Mesenchymal stem cell (in vitro differentiated cells and primary cell): ENCODE measurements around the gene OR2AT4.

Experiments
- DNase-seq: peaks from one replicate; pipeline ENCODE4 v3.0.0-alpha.2; 2013
- H2AFZ ChIP-seq: one replicate; pipeline ENCODE4 v1.6.1; 2013; ENCODE audit warnings: low read depth, mild to moderate bottlenecking, control low read depth, inconsistent platforms, low read length, moderate library complexity
- H2AK5ac ChIP-seq: 2 replicates; pipeline ENCODE4 v1.6.1; 2013; ENCODE audit warnings: low read length, moderate library complexity, mild to moderate bottlenecking, inconsistent platforms; ENCODE audit not compliant: severe bottlenecking
- H2BK120ac ChIP-seq: one replicate; pipeline ENCODE4 v1.6.1; 2013; ENCODE audit warnings: low read depth, mild to moderate bottlenecking, inconsistent platforms, low read length, moderate library complexity
- H2BK12ac ChIP-seq, 2 experiments: one replicate each; pipeline ENCODE4 v1.6.1; 2013; ENCODE audit warnings: inconsistent platforms in 2 of 2, low read length in 2 of 2, mild to moderate bottlenecking in 2 of 2, moderate library complexity in 2 of 2, control low read depth in 1 of 2
- H2BK15ac ChIP-seq: one replicate; pipeline ENCODE4 v1.6.1; 2013; ENCODE audit warnings: mild to moderate bottlenecking, low read depth, inconsistent platforms; ENCODE audit not compliant: poor library complexity, severe bottlenecking
- H2BK5ac ChIP-seq: 2 replicates; pipeline ENCODE4 v1.6.1; 2013; ENCODE audit warnings: low read depth, mild to moderate bottlenecking, low read length, control low read depth, inconsistent platforms; ENCODE audit not compliant: poor library complexity, severe bottlenecking
- H3K14ac ChIP-seq, 2 experiments: one replicate each; pipeline ENCODE4 v1.6.1; 2013; ENCODE audit warnings: inconsistent platforms in 2 of 2, low read length in 2 of 2, control low read depth in 1 of 2, mild to moderate bottlenecking in 1 of 2, moderate library complexity in 1 of 2
- H3K18ac ChIP-seq, 2 experiments: one replicate each; pipeline ENCODE4 v1.6.1; 2013; ENCODE audit warnings: inconsistent platforms in 2 of 2, low read length in 2 of 2, control low read depth in 1 of 2, low read depth in 1 of 2, mild to moderate bottlenecking in 1 of 2
- H3K23ac ChIP-seq, 2 experiments: one replicate each; pipeline ENCODE4 v1.6.1; 2013; ENCODE audit warnings: inconsistent platforms in 2 of 2, low read length in 2 of 2, mild to moderate bottlenecking in 2 of 2, moderate library complexity in 2 of 2, control low read depth in 1 of 2
- H3K27ac ChIP-seq: 2 replicates; pipeline ENCODE4 v1.5.1; 2013; ENCODE audit warnings: mild to moderate bottlenecking, moderate library complexity, low read length, control low read depth, inconsistent platforms; ENCODE audit not compliant: poor library complexity, severe bottlenecking
- H3K27me3 ChIP-seq, 2 experiments: 2 replicates each; pipeline versions ENCODE4 v1.6.1 to v1.7.0; 2013; ENCODE audit warnings: low read length in 2 of 2, mild to moderate bottlenecking in 2 of 2, moderate library complexity in 2 of 2, control low read depth in 1 of 2, inconsistent platforms in 1 of 2; ENCODE audit not compliant: control insufficient read depth in 1 of 2, insufficient read depth in 1 of 2
- H3K36me3 ChIP-seq, 2 experiments: 2 replicates each; pipeline versions ENCODE4 v1.6.1 to v1.7.0; 2013; ENCODE audit warnings: low read length in 2 of 2, control low read depth in 1 of 2, inconsistent platforms in 1 of 2, low read depth in 1 of 2, mild to moderate bottlenecking in 1 of 2; ENCODE audit not compliant: insufficient read depth in 2 of 2, control insufficient read depth in 1 of 2
- H3K4ac ChIP-seq, 2 experiments: one replicate each; pipeline ENCODE4 v1.6.1; 2013; ENCODE audit warnings: inconsistent platforms in 2 of 2, low read length in 2 of 2, mild to moderate bottlenecking in 2 of 2, moderate library complexity in 2 of 2, control low read depth in 1 of 2, low read depth in 1 of 2
- H3K4me1 ChIP-seq: 2 replicates; pipeline ENCODE4 v1.6.1; 2013; ENCODE audit warnings: low read depth, low read length, control low read depth; ENCODE audit not compliant: control insufficient read depth, insufficient read depth
- H3K4me2 ChIP-seq: 2 replicates; pipeline ENCODE4 v1.6.1; 2013; ENCODE audit warnings: low read length, mild to moderate bottlenecking, inconsistent platforms; ENCODE audit not compliant: poor library complexity, severe bottlenecking
- H3K4me3 ChIP-seq, 2 experiments: 2 replicates each; pipeline versions ENCODE4 v1.5.1 to v1.7.0; 2013; ENCODE audit warnings: low read length in 2 of 2, mild to moderate bottlenecking in 2 of 2, control low read depth in 1 of 2, low read depth in 1 of 2; ENCODE audit not compliant: insufficient read depth in 1 of 2
- H3K79me1 ChIP-seq: replicated peaks from 2 replicates; pipeline ENCODE4 v1.6.1; 2013; ENCODE audit warnings: mild to moderate bottlenecking, control low read depth, low read length, inconsistent platforms; ENCODE audit not compliant: poor library complexity, severe bottlenecking
- H3K9ac ChIP-seq: 2 replicates; pipeline ENCODE4 v1.7.0; 2013; ENCODE audit warnings: mild to moderate bottlenecking, low read length, moderate library complexity
- H3K9me3 ChIP-seq: 2 replicates; pipeline ENCODE4 v1.7.0; 2013; ENCODE audit warnings: mild to moderate bottlenecking, low read length; ENCODE audit not compliant: control insufficient read depth
- H4K8ac ChIP-seq: one replicate; pipeline ENCODE4 v1.6.1; 2013; ENCODE audit warnings: inconsistent platforms, mild to moderate bottlenecking, low read length, moderate library complexity
- H4K91ac ChIP-seq: one replicate; pipeline ENCODE4 v1.6.1; 2013; ENCODE audit warnings: mild to moderate bottlenecking, low read length, inconsistent platforms
- WGBS: methylation state at CpG from one replicate; pipeline ENCODE4 v1.1.7; 2013; ENCODE audit warnings: mixed read lengths; 5-methylcytosine and 5-hydroxymethylcytosine counted together

OR2AT4 gene

GRCh38 chr11:75090671-75091177 lies 6.0 kb downstream of the OR2AT4 start:
- no peak overlapping the region for H2BK15ac ChIP-seq
- H3K36me3 ChIP-seq = no peaks in the 10 kb centered on the region
- H3K9ac ChIP-seq = no peak overlapping the region
- no peak overlapping the region for H2BK12ac ChIP-seq
- H2AFZ ChIP-seq = no peak overlapping the region
- H3K9me3 ChIP-seq = peaks cover 23% of the 10 kb centered on the region
- no peak overlapping the region for H3K4ac ChIP-seq
- no peak overlapping the region for H2BK120ac ChIP-seq
- no peak overlapping the region for H3K4me2 ChIP-seq
- H2AK5ac ChIP-seq = no peak overlapping the region
- no peak overlapping the region for H3K14ac ChIP-seq
- H3K27me3 ChIP-seq = peaks cover 0 to 15% of the 10 kb centered on the region in 2 experiments
- no peak overlapping the region for H3K27ac ChIP-seq
- H2BK5ac ChIP-seq = no peak overlapping the region
- H4K91ac ChIP-seq = no peak overlapping the region
- no peak overlapping the region for H3K4me3 ChIP-seq
- no peak overlapping the region for H4K8ac ChIP-seq
- WGBS = 88% methylated on average over 1 of the region's 4 CpGs
- peaks cover 4% of the 10 kb centered on the region for H3K4me1 ChIP-seq
- no peak overlapping the region for H3K18ac ChIP-seq
- H3K23ac ChIP-seq = no peak overlapping the region
- H3K79me1 ChIP-seq = peaks cover 19% of the 10 kb centered on the region
- no peak for DNase-seq

GRCh38 chr11:75087319-75088305 lies 9.1 kb downstream of the OR2AT4 start:
- Histone ChIP-seq H3K23ac (no peak overlapping the region), H2AK5ac (no peak overlapping the region), H3K9me3 (peaks cover 23% of the 10 kb centered on the region), H3K18ac (no peak overlapping the region), H3K27ac (no peak overlapping the region), H3K14ac (no peak overlapping the region), H2BK12ac (no peak overlapping the region), H2AFZ (no peak overlapping the region), H2BK15ac (no peak overlapping the region), H3K4ac (no peak overlapping the region), H2BK5ac (no peak overlapping the region), H3K4me2 (no peak overlapping the region), H2BK120ac (no peak overlapping the region), H3K27me3 (peaks cover 0 to 4% of the 10 kb centered on the region in 2 experiments), H3K36me3 (no peaks in the 10 kb centered on the region), H3K4me3 (no peak overlapping the region), H3K79me1 (peaks cover 18% of the 10 kb centered on the region), H4K8ac (no peak overlapping the region), H4K91ac (no peak overlapping the region), H3K4me1 (peaks cover 4% of the 10 kb centered on the region), H3K9ac (no peak overlapping the region)
- DNase-seq = peak; percentile 48
- WGBS = 60% methylated on average over 2 of the region's 7 CpGs

- H3K4me3 ChIP-seq = no peak overlapping the region
- no peak overlapping the region for H2BK15ac ChIP-seq
- no peak overlapping the region for H2BK120ac ChIP-seq
- H3K23ac ChIP-seq = no peak overlapping the region
- no peak overlapping the region for H2AFZ ChIP-seq
- H4K8ac ChIP-seq = no peak overlapping the region
- H3K9ac ChIP-seq = no peak overlapping the region
- H3K18ac ChIP-seq = no peak overlapping the region
- H2BK12ac ChIP-seq = no peak overlapping the region
- peaks cover 5% of the 10 kb centered on the region for H3K4me1 ChIP-seq
- no peak overlapping the region for H3K4ac ChIP-seq
- H3K4me2 ChIP-seq = no peak overlapping the region
- no peak overlapping the region for H3K27ac ChIP-seq
- H2BK5ac ChIP-seq = no peak overlapping the region
- peaks cover 11% of the 10 kb centered on the region for H3K9me3 ChIP-seq
- H4K91ac ChIP-seq = no peak overlapping the region
- H3K27me3 ChIP-seq = peaks cover 0 to 3% of the 10 kb centered on the region in 2 experiments
- WGBS = no CpG with 5 or more reads among the region's 1 CpG
- H2AK5ac ChIP-seq = no peak overlapping the region
- no peaks in the 10 kb centered on the region for H3K36me3 ChIP-seq
- peaks cover 12% of the 10 kb centered on the region for H3K79me1 ChIP-seq
- no peak overlapping the region for H3K14ac ChIP-seq
- DNase-seq = no peak
Observed at GRCh38 chr11:75084883-75085282, 11.8 kb downstream of the OR2AT4 start.

GRCh38 chr11:75083217-75083605 lies 13.5 kb downstream of the OR2AT4 start:
- H3K4me3 ChIP-seq = no peak overlapping the region
- peaks cover 7% of the 10 kb centered on the region for H3K4me1 ChIP-seq
- no peak overlapping the region for H2BK15ac ChIP-seq
- H3K27me3 ChIP-seq = no peaks in the 10 kb centered on the region
- no peaks in the 10 kb centered on the region for H3K36me3 ChIP-seq
- no peak overlapping the region for H2AK5ac ChIP-seq
- H3K79me1 ChIP-seq = peaks cover 6% of the 10 kb centered on the region
- no peak overlapping the region for H3K27ac ChIP-seq
- H3K9me3 ChIP-seq = peaks cover 6% of the 10 kb centered on the region
- DNase-seq = no peak
- H2BK5ac ChIP-seq = no peak overlapping the region
- H3K23ac ChIP-seq = no peak overlapping the region
- no peak overlapping the region for H4K8ac ChIP-seq
- 94% methylated on average over 1 of the region's 1 CpG for WGBS
- no peak overlapping the region for H2BK120ac ChIP-seq
- H2AFZ ChIP-seq = no peak overlapping the region
- no peak overlapping the region for H3K4ac ChIP-seq
- no peak overlapping the region for H4K91ac ChIP-seq
- no peak overlapping the region for H2BK12ac ChIP-seq
- no peak overlapping the region for H3K4me2 ChIP-seq
- H3K18ac ChIP-seq = no peak overlapping the region
- no peak overlapping the region for H3K9ac ChIP-seq
- H3K14ac ChIP-seq = no peak overlapping the region
